ENCODE results near the gene UGT2A1. TPM values are rescaled to one million over a fixed set of nuclear protein-coding genes. Genes with fewer than 3 reads are reported as not detected.

Gene UGT2A1
- total and polyA plus RNA-seq, 4 donors: 0.05 to 6.6 (median 0.25) TPM

GRCh38 chr4:69589884-69590283 lies 63.2 kb downstream of the UGT2A1 start:
- no peak overlapping the region for H3K4me3 ChIP-seq (ENCODE audit: low read depth in 1 of 3, low read length in 3 of 3)
- WGBS: 55% methylated on average over 1 of the region's 1 CpG
- H3K9ac ChIP-seq (ENCODE audit: low read depth in 1 of 2, low read length in 2 of 2): no peak overlapping the region
- no peak for DNase-seq (ENCODE audit: low spot score)
- H3K27ac ChIP-seq (ENCODE audit: low read depth in 1 of 2, low read length in 2 of 2): no peak overlapping the region
- no peaks in the 10 kb centered on the region for H3K36me3 ChIP-seq (ENCODE audit: control insufficient read depth in 4 of 4, insufficient read depth in 3 of 4, low read depth in 1 of 4, low read length in 3 of 4)
- no peak for TF ChIP-seq FOXA2 (IDR thresholded peaks at IDR 0.05)
- TF ChIP-seq HNF4A (conservative IDR thresholded peaks at IDR 0.05): no peak
- no peak for TF ChIP-seq RAD21 (IDR thresholded peaks at IDR 0.05)
- TF ChIP-seq SP1 (IDR thresholded peaks at IDR 0.05): no peak
- TF ChIP-seq, protein P1, sequence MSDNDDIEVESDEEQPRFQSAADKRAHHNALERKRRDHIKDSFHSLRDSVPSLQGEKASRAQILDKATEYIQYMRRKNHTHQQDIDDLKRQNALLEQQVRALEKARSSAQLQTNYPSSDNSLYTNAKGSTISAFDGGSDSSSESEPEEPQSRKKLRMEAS (IDR thresholded peaks at IDR 0.05): no peak
- TF ChIP-seq ZBTB33 (IDR thresholded peaks at IDR 0.05): no peak
- TF ChIP-seq, protein P2, sequence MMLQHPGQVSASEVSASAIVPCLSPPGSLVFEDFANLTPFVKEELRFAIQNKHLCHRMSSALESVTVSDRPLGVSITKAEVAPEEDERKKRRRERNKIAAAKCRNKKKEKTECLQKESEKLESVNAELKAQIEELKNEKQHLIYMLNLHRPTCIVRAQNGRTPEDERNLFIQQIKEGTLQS (IDR thresholded peaks at IDR 0.05): no peak
- no peak for TF ChIP-seq TAF1 (conservative IDR thresholded peaks at IDR 0.05)
- TF ChIP-seq YY1 (IDR thresholded peaks at IDR 0.05): no peak
- no peak for TF ChIP-seq FOXA1 (IDR thresholded peaks at IDR 0.05)
- no peak for TF ChIP-seq NR2F2 (IDR thresholded peaks at IDR 0.05)
- no peak for TF ChIP-seq GABPA (IDR thresholded peaks at IDR 0.05 in 1 of 2, conservative IDR thresholded peaks at IDR 0.05 in 1 of 2)
- no peak for TF ChIP-seq HNF4G (IDR thresholded peaks at IDR 0.05)
- TF ChIP-seq, protein P3, sequence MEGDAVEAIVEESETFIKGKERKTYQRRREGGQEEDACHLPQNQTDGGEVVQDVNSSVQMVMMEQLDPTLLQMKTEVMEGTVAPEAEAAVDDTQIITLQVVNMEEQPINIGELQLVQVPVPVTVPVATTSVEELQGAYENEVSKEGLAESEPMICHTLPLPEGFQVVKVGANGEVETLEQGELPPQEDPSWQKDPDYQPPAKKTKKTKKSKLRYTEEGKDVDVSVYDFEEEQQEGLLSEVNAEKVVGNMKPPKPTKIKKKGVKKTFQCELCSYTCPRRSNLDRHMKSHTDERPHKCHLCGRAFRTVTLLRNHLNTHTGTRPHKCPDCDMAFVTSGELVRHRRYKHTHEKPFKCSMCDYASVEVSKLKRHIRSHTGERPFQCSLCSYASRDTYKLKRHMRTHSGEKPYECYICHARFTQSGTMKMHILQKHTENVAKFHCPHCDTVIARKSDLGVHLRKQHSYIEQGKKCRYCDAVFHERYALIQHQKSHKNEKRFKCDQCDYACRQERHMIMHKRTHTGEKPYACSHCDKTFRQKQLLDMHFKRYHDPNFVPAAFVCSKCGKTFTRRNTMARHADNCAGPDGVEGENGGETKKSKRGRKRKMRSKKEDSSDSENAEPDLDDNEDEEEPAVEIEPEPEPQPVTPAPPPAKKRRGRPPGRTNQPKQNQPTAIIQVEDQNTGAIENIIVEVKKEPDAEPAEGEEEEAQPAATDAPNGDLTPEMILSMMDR (IDR thresholded peaks at IDR 0.05; ENCODE audit: low read depth, low read length, missing input control): no peak
- no peaks in the 10 kb centered on the region for H3K9me3 ChIP-seq (ENCODE audit: control insufficient read depth in 4 of 4, low read length in 3 of 4)
- H3K27me3 ChIP-seq (ENCODE audit: control insufficient read depth in 4 of 4, insufficient read depth in 4 of 4, low read length in 3 of 4): no peaks in the 10 kb centered on the region
- peaks cover 0 to 9% (median 2%) of the 10 kb centered on the region in 4 donors for H3K4me1 ChIP-seq (ENCODE audit: control insufficient read depth in 4 of 4, insufficient read depth in 4 of 4, low read length in 3 of 4)

DNA sequence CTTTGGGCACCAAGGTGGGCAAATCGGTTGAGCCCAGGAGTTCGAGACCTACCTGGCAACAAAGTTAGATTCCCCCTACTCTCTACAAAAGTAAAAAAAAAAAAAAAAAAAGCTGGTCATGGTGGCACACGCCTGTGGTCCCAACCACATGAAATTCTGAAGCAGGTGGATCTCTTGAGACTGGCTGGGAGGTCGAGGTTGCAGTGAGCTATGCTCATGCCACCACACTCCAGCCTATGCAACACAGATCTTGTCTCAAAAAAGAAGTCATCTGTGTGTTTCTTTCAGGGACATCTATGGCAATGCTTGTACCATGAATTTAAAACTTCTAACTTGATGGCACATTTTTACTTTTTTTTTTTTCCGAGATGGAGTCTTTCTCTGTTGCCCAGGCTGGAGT lies 68.9 kb downstream of the UGT2A1 start:
- no peak for TF ChIP-seq SP1 (IDR thresholded peaks at IDR 0.05)
- no peak for TF ChIP-seq GABPA (IDR thresholded peaks at IDR 0.05 in 1 of 2, conservative IDR thresholded peaks at IDR 0.05 in 1 of 2)
- TF ChIP-seq, protein P2 (IDR thresholded peaks at IDR 0.05): no peak
- no peak for TF ChIP-seq NR2F2 (IDR thresholded peaks at IDR 0.05)
- no peak for TF ChIP-seq JUND (IDR thresholded peaks at IDR 0.05)
- no peak for TF ChIP-seq HNF4G (IDR thresholded peaks at IDR 0.05)
- TF ChIP-seq, protein P3 (IDR thresholded peaks at IDR 0.05; ENCODE audit: low read depth, low read length, missing input control): no peak
- TF ChIP-seq EGR1 (IDR thresholded peaks at IDR 0.05; ENCODE audit: low read depth in 2 of 2): no peak
- TF ChIP-seq HNF4A (conservative IDR thresholded peaks at IDR 0.05): no peak
- TF ChIP-seq RXRA (IDR thresholded peaks at IDR 0.05): no peak
- no peak for TF ChIP-seq FOXA2 (IDR thresholded peaks at IDR 0.05)
- no peak overlapping the region for H3K27ac ChIP-seq (ENCODE audit: low read depth in 1 of 2, low read length in 2 of 2)
- no peak overlapping the region for H3K4me3 ChIP-seq (ENCODE audit: low read depth in 1 of 3, low read length in 3 of 3)
- H3K9me3 ChIP-seq (ENCODE audit: control insufficient read depth in 4 of 4, low read length in 3 of 4): no peaks in the 10 kb centered on the region
- no peaks in the 10 kb centered on the region for H3K27me3 ChIP-seq (ENCODE audit: control insufficient read depth in 4 of 4, insufficient read depth in 4 of 4, low read length in 3 of 4)
- H3K4me1 ChIP-seq (ENCODE audit: control insufficient read depth in 4 of 4, insufficient read depth in 4 of 4, low read length in 3 of 4): peaks cover 0 to 8% (median 5%) of the 10 kb centered on the region in 4 donors
- WGBS: 82% methylated on average over 5 of the region's 5 CpGs
- no peak overlapping the region for H3K9ac ChIP-seq (ENCODE audit: low read depth in 1 of 2, low read length in 2 of 2)
- no peak for DNase-seq (ENCODE audit: low spot score)
- H3K36me3 ChIP-seq (ENCODE audit: control insufficient read depth in 4 of 4, insufficient read depth in 3 of 4, low read depth in 1 of 4, low read length in 3 of 4): no peaks in the 10 kb centered on the region
